ENCODE data around the gene TFF3.
"Not testable (repeated sequence)": the region's sequence is repeated elsewhere in the genome, so short reads cannot be mapped to it uniquely, and the experiment has no call there.

The TFF3 gene

DNA sequence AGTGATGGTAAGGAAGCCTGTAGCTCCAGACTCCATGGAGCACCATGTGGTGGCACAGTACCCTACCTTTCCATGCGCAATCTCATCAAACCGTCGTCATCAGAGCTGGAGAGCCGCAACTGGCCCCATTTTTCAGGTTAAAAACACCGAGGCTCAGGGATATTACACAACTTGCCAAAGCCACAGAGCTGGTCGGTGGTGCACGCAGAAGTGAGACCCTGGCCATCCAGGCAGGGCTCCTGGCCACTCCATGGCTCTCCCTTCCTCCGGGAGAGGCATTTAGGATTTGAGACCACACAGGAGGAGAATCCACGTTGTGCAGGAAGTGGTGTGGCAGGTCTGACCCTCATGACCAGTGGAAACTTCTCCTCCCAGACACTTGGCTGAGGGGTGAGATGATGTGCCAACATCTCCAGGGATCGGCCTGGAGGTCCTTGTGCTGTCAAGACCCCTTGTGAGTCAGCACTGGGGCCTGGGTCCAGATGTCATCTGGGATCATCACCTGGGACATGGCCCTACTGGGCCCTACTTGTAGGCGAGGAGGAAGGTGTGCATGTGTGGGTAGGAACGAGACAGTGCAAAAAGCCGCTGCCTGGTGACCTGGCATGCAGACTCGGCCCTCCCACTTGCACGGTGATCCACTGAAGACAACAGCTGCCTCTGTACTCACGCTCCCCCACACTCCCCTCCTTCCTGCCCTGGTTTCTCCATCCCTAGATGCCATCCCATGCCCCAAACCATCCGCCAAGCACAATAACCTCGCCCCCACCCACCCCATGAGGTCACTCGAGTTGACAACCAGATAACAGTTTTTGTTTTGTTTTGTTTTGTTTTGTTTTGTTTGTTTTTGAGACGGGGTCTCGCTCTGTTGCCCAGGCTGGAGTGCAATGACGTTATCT, 10.4 kb downstream of the TFF3 start:
- no peak for DNase-seq (ENCODE audit: low spot score)

DNA sequence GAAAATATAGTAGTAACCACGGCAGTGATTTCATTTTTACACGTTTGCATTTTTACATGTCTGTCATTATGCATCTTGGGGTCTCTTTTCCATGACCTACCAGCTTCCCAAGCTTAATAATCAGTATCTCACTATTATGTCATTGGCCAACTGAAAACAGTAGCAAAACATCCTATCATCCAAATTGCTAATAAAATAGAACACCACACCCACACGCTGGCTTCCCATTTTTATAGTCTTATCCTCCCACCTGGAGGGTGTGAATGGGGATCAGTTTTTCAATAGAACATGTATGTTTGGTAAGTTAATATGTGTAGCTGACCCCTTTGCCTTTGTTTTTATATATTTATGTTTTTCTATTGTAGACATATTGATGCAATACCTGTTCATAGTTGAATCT, 11.8 kb downstream of the TFF3 start:
- no peak for DNase-seq (ENCODE audit: low spot score)

DNA sequence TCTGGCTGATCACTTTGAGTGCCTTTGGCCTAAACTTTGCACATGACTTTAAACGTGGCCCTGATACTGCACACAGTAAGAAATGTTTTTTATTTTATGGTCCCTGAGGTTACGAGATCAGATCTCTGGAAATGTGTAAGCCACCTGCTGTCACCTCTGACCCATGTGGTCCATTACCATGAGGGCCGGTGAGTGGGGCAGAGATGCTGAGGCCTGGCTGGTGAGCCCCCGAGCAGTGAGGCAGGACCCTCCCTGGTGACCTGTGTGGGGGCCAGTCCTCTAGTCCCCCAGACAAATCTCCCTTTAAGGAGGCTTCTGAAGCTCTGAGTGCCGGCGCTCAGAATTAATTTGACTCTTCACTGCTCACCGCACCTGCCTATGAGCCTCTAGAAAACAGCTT, 12.4 kb downstream of the TFF3 start:
- no peak for DNase-seq (ENCODE audit: low spot score)

DNA sequence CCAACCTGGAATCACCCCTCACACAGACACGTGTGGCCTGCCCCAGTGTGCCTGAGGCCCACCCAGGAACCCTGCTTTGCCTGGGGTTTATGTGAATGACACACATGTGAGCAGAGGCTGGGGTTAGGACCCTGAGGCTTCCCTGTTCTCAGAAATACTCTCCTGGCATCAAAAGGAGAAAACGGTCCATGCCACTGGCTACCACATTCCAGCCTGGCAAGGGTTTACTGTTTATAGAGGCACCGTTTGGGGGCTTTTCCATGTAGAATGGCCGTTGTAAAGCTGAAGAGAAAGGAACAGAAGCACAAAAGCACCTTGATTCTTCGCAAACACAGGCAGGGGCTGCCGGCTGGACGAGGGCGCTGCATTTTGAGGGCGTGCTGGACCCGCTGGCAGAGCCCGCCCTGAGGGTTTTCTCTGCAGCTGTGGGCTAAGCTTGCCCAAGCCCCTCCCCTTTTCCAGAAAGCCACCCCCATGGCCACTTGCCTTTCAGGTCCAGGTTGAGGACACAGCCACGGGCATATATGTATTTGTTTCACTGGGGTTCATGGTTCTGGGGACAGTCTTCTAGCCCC, 13.0 kb downstream of the TFF3 start:
- DNase-seq (ENCODE audit: low spot score), result no peak

- no peak for DNase-seq (ENCODE audit: low spot score)
These were observed 13.7 kb downstream of the TFF3 start for GRCh38 chr21:42301371-42302075.

DNA sequence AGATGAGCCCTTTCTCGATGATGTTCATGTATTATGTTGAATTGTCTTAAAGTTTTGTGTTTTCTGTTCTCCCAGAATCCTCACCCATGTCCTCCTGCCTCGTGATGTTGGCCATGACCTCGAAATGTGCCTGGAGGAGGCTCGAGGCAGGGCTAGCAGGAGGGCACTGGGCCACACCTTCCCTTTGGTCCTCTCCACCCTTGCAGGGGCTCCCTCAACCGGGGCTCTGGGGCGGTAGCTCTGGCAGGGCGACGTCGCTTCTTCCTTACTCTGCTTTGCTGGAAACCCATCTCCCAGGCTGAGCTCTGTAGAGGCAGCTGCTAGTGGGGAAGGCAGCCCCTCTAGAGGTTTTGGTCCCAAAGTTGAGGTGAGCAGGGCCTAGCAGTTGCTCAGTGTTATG, 14.3 kb downstream of the TFF3 start:
- no peak for DNase-seq (ENCODE audit: low spot score)

DNA sequence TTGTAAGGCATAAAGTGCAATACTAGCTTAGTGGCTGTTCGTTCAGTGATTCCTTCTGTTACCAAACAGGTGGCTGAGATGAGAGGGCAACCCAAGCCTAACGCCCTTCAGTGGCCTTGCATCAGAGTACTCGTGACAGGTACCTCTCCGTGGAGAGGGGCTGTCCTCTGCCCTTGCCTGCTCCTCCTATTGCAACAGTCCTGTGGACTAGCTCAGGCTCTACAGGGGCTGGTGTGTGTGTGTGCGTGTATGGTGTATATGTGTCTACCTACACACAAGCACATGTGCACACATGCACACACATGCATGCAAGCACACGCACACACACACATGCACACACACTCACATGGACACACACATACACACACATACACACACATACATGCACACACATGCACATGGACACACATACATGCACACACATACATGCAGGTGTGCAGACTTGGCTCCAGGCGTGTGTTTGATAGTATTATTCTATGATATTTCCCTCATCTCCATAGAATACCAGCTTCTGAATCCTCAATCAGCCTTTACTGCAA, 15.1 kb downstream of the TFF3 start:
- DNase-seq (ENCODE audit: low spot score), result no peak

GRCh38 chr21:42299324-42300044, 15.7 kb downstream of the TFF3 start:
- no peak for DNase-seq (ENCODE audit: low spot score)

- no peak for DNase-seq (ENCODE audit: low spot score)
These were observed 16.6 kb downstream of the TFF3 start for GRCh38 chr21:42298657-42299056.

- DNase-seq (ENCODE audit: low spot score), result no peak
These were observed 17.0 kb downstream of the TFF3 start for GRCh38 chr21:42298237-42298636.

- DNase-seq (ENCODE audit: low spot score), result no peak
These were observed 17.8 kb downstream of the TFF3 start for GRCh38 chr21:42297377-42297776.

DNA sequence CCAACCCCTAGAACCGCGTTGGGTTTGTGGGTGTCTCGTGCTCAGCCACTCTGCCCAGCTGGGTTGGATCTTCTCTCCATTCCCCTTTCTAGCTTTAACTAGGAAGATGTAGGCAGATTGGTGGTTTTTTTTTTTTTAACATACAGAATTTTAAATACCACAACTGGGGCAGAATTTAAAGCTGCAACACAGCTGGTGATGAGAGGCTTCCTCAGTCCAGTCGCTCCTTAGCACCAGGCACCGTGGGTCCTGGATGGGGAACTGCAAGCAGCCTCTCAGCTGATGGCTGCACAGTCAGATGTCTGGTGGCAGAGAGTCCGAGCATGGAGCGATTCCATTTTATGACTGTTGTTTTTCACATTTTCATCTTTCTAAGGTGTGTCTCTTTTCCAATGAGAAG, 18.7 kb downstream of the TFF3 start:
- DNase-seq (ENCODE audit: low spot score), result no peak

- DNase-seq (ENCODE audit: low spot score), result no peak
These were observed 19.4 kb downstream of the TFF3 start for GRCh38 chr21:42295845-42296244.

- DNase-seq (ENCODE audit: low spot score), result no peak
These were observed 20.8 kb downstream of the TFF3 start for GRCh38 chr21:42294273-42294880.

DNA sequence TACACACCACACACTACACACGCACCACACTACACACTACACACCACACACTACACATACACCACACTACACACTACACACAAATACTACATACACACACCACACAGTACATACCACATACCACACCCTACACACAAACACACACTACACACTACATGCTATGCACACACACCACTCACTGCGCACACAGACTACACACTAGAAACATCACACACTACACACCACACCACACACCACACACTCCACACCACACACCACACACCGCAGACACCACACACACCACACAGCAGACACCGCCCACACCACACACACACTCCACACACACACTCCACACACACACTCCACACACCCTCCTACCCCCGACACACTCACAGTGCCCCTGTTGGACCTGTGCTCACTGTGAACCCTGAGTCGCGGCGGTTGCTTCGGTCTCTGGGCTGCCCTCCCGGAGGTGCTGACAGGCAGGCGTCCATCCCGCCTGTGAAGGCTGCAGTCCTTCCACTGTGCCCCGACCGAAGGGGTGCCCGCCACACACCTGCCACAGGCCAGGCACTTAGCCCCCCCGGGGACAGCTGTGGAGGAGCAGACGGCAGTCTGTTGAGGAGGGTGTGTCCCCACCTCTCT, 21.4 kb downstream of the TFF3 start:
- no peak for DNase-seq (ENCODE audit: low spot score)

GRCh38 chr21:42292563-42293142, 22.6 kb downstream of the TFF3 start:
- not testable (repeated sequence) for DNase-seq (ENCODE audit: low spot score)

DNA sequence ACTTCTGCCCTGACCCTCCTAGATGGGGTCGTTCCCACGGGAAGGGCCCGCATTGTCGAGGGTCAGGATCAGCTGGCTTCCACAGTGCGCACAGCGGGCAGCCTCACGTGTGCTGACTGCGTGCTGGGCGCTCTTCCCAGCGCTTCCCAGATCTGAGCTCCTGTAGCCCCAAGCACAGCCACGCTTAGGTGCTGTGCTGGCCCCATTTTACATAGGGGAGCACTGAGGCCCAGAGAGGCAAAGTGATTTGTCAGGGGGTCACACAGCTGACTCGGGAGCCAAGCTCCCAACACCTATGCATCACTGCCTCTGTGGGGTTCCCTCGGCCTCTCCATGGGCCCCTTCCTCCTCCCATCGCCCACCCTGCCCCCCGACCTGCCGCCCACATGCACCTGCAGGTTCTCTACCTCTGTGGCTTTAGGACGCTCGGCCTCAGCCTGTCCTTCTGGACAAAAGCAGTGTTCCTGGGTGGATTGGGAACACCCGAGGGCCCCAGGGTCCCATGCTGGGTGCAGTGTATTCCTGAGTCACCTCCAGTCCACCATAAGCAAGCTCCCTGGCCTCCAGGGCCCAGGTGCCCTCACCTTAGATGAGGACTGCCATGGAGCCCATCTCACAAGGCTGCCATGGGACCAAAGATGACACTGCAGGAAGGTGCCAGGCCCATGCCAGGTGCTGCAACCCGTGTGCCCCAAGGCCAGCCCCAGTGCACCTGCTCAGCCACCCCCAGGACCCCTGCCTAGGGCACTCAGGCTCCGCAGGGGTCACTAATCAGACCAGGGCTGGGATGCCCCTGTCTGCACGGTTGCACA, 23.3 kb downstream of the TFF3 start:
- no peak for DNase-seq (ENCODE audit: low spot score)

GRCh38 chr21:42291003-42291750, 24.0 kb downstream of the TFF3 start:
- no peak for DNase-seq (ENCODE audit: low spot score)

- no peak for DNase-seq (ENCODE audit: low spot score)
These were observed 24.7 kb downstream of the TFF3 start for GRCh38 chr21:42290505-42290904.

Measured in SK-N-DZ (cell line).